A673 (cell line): ENCODE results near the gene LAMP5.

Experiments used
- CTCF ChIP-seq: fragments of 300-800, 200-600 bp; sonication (generic); conservative IDR thresholded peaks from 2 replicates; pipeline ENCODE4 v1.5.1; 2017; ENCODE audit warnings: low read depth, mild to moderate bottlenecking, antibody characterized with exemption, low read length, moderate library complexity, mixed read lengths
- EZH2 ChIP-seq: fragments of 200-600 bp; sonication (generic); IDR thresholded peaks from 2 replicates; pipeline ENCODE4 v1.6.1; 2017; ENCODE audit warnings: borderline replicate concordance, low read depth, mild to moderate bottlenecking, mixed read lengths, antibody characterized with exemption, low read length; ENCODE audit not compliant: poor library complexity, severe bottlenecking

- TF ChIP-seq CTCF (no peak), EZH2 (no peak)
Observed at GRCh38 chr20:9573335-9574151, 59.2 kb downstream of the LAMP5 start.
